Right atrium auricular region (tissue), 2 donors: ENCODE data around the gene CHST13. TPM values are rescaled to one million over a fixed set of nuclear protein-coding genes. Genes with fewer than 3 reads are reported as not detected.

Experiments used
- DNase-seq: peaks from one replicate; pipeline ENCODE4 v3.0.0-alpha.2; 2019; ENCODE audit warnings: low spot score
- H3K27ac ChIP-seq, 2 donors: fragments of 200-600 bp; sonication (generic); 1 replicate in 1 of 2; 2 replicates in 1 of 2; pipeline ENCODE4 v1.5.1; 2016 to 2019
- H3K27me3 ChIP-seq, 2 donors: fragments of 200-600 bp; sonication (generic); one replicate each; pipeline versions ENCODE4 v1.5.1 to v1.6.0; 2017 to 2019
- H3K36me3 ChIP-seq: fragments of 200-600 bp; sonication (generic); one replicate; pipeline ENCODE4 v1.5.1; 2016
- H3K4me1 ChIP-seq, 2 donors: fragments of 200-600 bp; sonication (generic); one replicate each; pipeline versions ENCODE4 v1.5.1 to v1.6.0; 2017 to 2019
- H3K4me3 ChIP-seq, 2 donors: fragments of 200-600 bp; sonication (generic); 1 replicate in 1 of 2; 2 replicates in 1 of 2; pipeline ENCODE4 v1.5.1; 2017 to 2019; ENCODE audit warnings: mild to moderate bottlenecking in 1 of 2, moderate library complexity in 1 of 2
- H3K9me3 ChIP-seq, 2 donors: fragments of 200-600 bp; sonication (generic); one replicate each; pipeline ENCODE4 v1.5.1; 2019
- total RNA-seq, 2 donors: library from RNA; depleted of rRNA; stranded (reverse); fragments of >200 nt; gene quantifications; one replicate each; pipeline ENCODE4 v1.1.0, GENCODE V29; 2016
- TF ChIP-seq, protein P1 (sequence below), 2 donors: fragments of 200-600 bp; sonication (generic); IDR thresholded peaks; one replicate each; pipeline ENCODE4 v1.5.1; 2019; ENCODE audit warnings: antibody characterized with exemption in 2 of 2

Gene CHST13
- total RNA-seq, 2 donors from 2014 or later, result 0.90 TPM; not detected in 1

DNA sequence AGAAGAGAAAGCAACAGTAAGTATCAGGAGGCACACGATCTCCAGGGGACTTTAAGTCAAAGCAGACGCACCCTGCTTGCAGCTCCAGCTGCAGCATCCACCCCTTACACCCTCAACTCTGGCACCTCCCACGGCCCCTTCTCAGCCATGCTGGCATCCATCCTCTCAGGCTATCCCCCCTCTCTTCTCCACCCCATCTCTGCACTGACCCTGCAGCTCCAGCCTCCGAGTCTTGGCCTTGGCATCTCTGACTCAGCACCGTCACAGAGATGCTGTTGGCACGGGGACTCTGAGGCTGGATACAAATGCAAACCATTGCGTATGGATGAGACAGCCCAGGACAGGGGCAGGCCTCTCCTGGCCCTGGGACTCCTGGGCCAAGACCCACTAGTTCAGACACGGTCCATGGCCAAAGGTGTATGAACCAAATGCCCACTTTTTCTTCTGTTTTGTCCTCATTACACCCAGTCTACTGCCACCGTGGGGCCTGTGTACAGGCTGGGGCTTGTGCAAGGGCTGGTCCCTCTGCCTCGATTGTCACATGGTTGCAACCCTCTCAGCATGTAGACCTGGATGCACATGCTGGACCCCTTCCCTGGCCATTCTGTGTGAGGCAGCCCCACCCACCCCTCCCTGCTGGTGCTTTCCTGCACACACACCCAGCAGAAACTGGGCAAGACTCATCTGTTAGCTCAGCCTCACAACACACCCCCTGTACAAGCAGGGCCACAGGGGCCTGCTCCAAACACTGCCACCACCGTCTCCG lies 29.6 kb upstream of the CHST13 start:
- Histone ChIP-seq H3K27ac (no peak overlapping the region), H3K9me3 (no peaks in the 10 kb centered on the region), H3K4me3 (no peak overlapping the region), H3K4me1 (no peaks in the 10 kb centered on the region), H3K36me3 (no peaks in the 10 kb centered on the region), H3K27me3 (no peaks in the 10 kb centered on the region)
- DNase-seq, result no peak
- TF ChIP-seq, protein P1, sequence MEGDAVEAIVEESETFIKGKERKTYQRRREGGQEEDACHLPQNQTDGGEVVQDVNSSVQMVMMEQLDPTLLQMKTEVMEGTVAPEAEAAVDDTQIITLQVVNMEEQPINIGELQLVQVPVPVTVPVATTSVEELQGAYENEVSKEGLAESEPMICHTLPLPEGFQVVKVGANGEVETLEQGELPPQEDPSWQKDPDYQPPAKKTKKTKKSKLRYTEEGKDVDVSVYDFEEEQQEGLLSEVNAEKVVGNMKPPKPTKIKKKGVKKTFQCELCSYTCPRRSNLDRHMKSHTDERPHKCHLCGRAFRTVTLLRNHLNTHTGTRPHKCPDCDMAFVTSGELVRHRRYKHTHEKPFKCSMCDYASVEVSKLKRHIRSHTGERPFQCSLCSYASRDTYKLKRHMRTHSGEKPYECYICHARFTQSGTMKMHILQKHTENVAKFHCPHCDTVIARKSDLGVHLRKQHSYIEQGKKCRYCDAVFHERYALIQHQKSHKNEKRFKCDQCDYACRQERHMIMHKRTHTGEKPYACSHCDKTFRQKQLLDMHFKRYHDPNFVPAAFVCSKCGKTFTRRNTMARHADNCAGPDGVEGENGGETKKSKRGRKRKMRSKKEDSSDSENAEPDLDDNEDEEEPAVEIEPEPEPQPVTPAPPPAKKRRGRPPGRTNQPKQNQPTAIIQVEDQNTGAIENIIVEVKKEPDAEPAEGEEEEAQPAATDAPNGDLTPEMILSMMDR (IDR thresholded peaks at IDR 0.05), result no peak

- H3K4me3 ChIP-seq, result no peak overlapping the region
- no peaks in the 10 kb centered on the region for H3K9me3 ChIP-seq
- TF ChIP-seq, protein P1 (IDR thresholded peaks at IDR 0.05), result no peak
- DNase-seq, result no peak
- H3K27ac ChIP-seq, result no peak overlapping the region
- H3K36me3 ChIP-seq, result no peaks in the 10 kb centered on the region
- no peaks in the 10 kb centered on the region for H3K27me3 ChIP-seq
- no peaks in the 10 kb centered on the region for H3K4me1 ChIP-seq
These were observed 29.1 kb upstream of the CHST13 start for GRCh38 chr3:126494970-126495230.

- Histone ChIP-seq H3K36me3 (no peaks in the 10 kb centered on the region), H3K27me3 (no peaks in the 10 kb centered on the region), H3K9me3 (no peaks in the 10 kb centered on the region), H3K4me3 (no peak overlapping the region), H3K4me1 (no peaks in the 10 kb centered on the region), H3K27ac (no peak overlapping the region)
- no peak for DNase-seq
- TF ChIP-seq, protein P1 (IDR thresholded peaks at IDR 0.05), result no peak
These were observed 28.2 kb upstream of the CHST13 start for GRCh38 chr3:126495786-126496185.

- H3K27ac ChIP-seq, result no peak overlapping the region
- H3K4me1 ChIP-seq, result no peaks in the 10 kb centered on the region
- no peaks in the 10 kb centered on the region for H3K36me3 ChIP-seq
- no peaks in the 10 kb centered on the region for H3K9me3 ChIP-seq
- H3K4me3 ChIP-seq, result no peak overlapping the region
- DNase-seq, result no peak
- no peaks in the 10 kb centered on the region for H3K27me3 ChIP-seq
- TF ChIP-seq, protein P1 (IDR thresholded peaks at IDR 0.05), result no peak
These were observed 26.8 kb upstream of the CHST13 start for GRCh38 chr3:126496894-126497850.

- DNase-seq, result no peak
- TF ChIP-seq, protein P1 (IDR thresholded peaks at IDR 0.05), result no peak
- Histone ChIP-seq H3K36me3 (no peaks in the 10 kb centered on the region), H3K9me3 (no peaks in the 10 kb centered on the region), H3K4me1 (no peaks in the 10 kb centered on the region), H3K4me3 (no peak overlapping the region), H3K27ac (no peak overlapping the region), H3K27me3 (no peaks in the 10 kb centered on the region)
These were observed 26.0 kb upstream of the CHST13 start for GRCh38 chr3:126497956-126498355.
